ENCODE results near the gene SUPT5H.

Gene SUPT5H

DNA sequence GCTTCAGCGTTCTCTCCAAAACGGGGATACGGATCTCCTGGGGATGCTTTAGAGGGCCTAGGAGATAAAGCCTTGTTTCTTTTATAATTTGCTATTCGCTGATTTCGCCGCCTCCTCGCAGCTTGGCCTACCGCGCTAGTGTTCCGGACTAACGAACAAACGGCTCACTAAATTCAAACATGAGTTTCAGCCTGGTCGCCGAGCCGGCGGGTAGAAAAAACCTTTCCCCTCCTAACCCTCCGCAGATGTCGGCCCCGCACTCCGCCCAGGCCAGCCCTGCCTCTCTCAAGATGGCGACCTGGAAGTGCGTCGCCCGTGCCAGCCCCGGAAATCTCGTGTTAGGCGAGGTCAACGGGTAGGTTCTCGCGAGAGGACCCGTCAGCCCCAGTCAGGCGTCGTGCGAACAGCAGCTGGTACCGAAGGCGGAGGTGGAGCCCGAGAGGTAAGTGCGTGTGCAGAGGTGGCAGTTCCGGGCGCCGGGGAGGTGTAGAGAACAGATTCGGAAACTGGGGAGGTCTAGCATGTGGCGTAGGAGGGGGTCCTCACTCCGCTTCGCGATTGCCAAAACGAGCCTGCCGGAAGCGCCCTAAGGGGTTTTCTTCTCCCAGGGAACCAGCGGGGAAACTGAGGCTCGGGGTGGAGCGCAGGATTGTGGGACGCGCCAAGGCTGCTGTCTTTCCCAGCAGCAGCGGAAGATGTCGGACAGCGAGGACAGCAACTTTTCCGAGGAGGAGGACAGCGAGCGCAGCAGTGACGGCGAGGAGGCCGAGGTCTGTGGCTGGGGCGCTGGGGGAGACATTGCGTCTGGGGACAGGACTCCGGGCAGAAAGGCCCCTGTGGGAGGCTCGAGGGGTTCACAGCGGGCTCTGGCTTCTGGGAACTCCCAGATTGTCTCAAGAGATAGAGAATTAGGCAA is at the start of gene SUPT5H:
SUPT5H (plus strand) TSS at position 387 of the 916 bp plus-strand sequence; CDS start at position 696, 309 bp downstream.
- peak; percentile 97 for DNase-seq

DNA sequence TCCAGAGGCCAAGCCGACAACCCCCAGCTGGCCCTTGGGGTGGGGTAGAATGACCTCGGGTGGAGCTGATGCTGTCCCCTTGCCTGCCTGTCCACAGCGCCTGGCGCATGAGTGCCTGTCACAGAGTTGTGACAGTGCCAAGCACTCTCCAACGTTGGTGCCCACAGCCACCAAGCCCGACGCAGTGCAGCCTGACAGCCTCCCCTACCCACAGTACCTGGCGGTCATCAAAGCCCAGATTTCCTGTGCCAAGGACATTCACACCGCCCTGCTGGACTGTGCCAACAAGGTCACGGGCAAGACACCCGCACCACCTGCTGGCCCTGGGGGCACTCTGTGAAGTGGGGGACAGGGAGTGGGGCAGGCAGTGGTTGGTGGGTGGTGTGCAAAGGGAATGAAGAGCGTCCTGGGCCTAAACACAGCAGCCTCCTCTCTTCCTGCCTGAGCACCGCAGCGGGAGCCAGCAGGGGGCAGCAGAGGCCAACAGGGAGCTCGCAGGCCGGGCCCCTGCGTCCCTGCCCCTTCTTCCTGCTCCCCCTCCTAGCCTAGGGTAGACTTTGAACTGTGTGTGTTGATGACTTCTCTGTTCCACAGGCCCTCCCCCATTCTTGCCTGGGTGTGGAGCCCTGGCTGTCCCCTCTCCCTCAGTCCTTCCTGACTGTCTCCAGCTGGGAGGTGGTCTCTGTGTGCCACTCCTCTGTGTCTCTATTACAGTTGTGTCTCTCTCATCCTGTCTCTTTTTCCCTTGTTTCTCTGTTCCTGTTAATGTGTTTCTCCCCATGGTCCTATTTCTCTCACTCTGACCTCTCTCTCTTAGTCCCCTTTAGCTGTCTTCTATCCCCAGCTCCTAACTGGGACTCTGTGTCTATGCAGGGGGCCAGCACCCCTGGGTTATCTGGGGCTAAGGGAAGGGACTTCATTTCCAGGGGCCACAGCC is 47.8 kb upstream of the SUPT5H start:
- peak; percentile 92 for DNase-seq

DNA sequence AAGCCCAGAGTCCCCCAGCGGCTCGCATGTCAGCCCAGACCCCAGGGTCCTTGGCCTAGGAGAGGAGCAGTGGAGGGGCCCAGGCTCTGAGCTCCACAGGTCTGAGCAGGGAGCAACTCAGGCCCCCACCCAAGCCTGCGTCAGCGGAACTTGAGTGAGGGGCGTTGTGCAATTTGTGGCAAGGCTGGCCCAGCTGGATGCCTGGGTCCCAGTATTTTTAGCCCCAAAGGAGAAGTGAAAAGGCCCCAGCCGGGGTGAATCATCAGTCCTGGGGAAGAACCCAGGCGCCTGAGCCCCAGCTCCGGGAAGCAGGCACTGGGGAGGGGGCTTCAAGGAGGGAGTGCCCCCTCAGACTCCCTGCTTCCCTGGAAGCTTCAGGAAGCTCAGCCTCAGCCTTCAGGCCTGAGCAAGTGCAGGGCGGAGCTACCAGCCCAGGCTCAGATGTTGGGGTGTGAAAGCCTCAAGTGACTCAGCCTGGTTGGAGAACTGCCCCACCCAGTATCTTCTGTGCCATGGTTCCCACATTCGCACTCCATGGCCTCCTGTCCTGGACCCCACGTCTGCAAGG is 47.0 kb upstream of the SUPT5H start:
- no peak for DNase-seq

DNA sequence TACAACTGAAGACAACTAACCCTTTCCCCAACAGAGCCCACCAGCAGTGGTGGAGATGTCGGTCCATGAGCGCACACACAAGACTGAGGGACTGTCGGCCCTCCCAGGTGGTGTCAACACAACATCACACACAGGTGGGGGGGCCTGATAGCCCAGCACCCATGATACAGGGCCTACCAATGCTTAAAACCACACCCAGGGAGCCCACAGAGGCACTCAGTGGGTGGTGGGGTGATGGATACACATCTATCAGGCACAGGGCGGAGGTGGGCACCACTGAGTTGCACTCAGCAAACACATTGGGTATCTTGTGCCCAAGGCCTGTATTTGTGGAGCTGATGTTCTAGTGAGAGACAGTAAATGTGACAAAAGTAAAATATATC is 45.7 kb upstream of the SUPT5H start:
- no peak for DNase-seq

DNA sequence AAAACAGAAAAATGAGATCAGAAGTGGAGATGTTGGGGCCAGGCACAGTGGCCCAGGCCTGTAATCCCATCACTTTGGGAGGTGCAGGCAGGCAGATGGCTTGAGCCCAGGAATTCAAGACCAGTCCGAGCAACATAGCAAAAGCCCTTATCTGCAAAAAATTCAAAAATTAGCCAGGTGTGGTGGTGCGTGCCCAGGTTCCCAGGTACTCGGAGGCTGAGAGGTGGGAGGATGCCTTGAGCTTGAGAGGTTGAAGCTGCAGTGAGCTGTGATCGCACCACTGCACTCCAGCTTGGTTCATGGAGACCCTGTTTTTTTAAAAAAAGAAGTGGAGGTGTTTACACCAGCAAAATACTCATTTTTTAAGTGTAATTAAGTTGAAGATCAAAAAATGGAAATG is 45.3 kb upstream of the SUPT5H start:
- DNase-seq: no peak

DNA sequence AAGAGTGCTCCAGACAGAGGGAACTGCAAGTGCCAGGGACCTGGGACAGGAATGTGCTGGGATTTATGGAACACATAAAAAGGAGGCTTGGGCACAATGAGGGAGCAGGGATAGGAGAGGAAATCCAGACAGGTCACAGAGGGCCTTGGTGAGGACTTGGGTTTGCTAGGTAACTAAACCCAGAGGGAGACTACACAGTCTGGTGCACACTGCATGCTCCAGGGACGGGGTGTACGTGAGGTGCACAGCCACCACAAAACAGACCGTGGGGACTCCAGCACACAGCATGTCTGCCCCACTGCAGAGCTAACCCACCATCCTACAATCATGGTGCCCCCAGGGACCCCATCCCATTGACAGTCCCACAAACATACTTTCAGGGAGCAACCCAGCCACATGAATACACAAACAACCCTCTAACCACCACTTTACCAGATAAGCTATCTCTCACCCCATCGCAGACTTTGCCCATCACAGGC is 44.3 kb upstream of the SUPT5H start:
- DNase-seq: no peak

DNA sequence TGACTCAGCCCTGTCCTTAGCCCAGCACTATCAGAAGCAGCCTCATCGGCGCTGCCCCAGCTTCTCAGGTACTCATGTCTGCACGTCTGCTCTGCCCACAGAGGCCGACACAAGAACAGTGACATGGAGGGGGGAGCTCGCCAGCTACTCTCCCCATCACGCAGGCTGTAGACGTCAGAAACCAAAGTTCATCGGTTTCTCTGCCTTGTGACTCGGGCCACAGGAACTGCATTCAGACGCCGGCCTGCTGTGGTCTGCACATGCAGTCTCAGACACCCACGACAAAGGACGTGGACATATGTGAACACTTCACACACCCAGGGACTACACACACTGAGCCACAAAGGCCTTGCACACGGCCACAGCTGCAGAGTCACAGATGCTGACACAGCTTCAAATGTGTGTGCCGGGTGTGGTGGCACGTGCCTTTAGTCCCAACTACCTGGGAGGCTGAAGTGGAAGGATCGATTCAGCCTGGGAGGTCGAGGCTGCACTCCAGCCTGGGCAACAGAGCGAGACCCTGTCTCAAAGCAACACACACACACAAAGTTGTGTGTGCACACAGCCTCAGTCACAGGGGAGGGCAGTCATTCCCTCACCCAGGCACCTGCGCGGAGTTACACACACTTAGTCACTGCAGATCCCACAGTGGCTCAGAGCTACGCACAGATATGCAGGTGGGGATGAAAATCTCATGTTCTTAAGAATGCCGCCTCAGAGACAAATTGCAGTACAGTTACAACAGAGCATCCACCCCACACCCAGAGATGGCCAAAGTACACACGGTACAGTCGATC is 43.6 kb upstream of the SUPT5H start:
- no peak for DNase-seq

DNA sequence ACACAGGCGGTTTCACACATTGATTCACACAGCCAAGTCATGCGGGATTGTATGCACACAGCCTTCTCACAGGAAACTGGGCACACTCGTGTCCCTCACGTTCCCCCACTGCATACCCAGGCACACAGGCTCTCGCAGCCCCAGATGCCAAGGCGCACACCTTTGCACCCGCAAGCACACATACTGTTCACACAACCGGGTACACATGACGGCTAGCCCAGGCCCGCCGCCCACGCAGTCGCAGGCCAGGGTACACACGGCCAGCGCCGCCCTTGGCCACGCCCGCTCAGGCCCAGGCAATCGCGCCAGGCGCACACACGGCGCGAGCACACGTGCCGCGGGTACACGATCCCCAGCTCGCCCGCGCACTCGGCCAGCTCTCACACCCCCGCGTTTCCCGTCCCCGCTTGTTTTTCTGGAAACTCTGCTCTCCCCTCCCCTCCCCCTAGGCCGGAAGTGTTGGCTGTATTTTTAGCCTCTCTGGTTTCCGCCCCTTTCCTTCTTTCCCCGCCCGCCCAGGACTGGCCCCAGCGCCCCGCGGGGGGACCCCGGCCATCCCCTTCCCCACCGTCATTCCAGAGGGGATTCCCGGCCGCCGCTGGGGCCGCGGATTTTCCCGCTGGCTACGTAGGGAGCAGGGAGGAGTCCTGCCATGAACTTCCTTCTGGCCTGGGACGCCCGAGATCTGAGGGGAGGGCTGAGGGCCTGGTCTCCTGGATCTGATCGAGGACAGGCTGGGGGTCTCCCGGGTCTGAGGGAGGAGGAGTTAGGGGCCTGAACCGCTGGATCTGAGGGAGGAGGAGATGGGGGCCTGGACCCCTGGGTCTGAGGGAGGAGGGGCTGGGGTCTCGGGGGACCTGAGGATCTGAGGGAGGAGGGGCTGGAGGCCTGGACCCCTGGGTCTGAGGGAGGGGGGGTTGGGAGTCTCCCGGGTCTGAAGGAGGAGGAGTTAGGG is 42.8 kb upstream of the SUPT5H start:
- DNase-seq: peak; percentile 93

DNA sequence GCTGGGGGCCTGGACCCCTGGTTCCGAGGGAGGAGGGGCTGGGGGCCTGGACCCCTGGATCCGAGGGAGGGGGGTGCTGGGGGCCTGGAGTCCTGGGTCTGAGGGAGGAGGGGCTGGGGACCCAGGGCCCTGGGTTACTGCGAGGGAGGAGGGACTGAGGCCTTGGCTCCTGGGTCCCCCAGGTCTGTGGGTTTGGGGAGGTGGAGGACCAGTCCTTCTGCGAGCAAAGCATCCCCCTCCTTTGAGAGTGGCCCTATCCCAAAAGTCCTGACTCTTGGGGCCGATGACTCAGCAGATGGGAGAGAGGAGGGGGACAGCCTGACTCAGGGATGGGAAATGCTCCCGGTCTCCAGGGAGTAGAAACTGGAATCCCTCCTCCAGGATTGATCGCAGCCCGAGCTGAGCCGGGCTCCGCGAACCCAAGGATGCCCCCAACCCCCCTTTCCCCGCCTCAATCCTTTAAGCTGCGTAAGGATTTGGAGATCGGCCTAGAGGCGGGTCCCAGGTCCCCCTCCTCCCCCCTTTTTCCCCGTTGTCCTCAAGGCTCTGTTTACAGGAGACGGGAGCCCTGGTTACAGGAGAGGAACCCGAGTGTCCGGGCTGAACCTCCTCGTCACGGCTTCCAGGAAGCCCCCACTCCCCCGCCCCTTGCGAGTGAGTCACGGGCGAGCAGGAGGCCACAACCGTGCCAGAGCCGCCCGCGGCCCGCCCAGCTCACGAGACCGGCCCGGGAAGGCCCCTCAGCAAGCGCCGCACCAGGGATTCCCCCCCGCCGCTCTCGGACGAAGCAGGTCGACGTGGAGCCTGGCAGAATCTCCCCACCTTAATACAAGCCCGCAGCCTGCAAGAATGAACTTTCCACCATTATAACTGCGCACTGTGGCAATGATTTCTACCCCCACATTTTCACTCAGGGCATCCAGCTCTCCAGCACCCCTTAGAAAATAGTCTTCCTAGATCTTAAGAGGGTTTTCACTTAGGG is 41.8 kb upstream of the SUPT5H start:
- DNase-seq: peak; percentile 96

DNA sequence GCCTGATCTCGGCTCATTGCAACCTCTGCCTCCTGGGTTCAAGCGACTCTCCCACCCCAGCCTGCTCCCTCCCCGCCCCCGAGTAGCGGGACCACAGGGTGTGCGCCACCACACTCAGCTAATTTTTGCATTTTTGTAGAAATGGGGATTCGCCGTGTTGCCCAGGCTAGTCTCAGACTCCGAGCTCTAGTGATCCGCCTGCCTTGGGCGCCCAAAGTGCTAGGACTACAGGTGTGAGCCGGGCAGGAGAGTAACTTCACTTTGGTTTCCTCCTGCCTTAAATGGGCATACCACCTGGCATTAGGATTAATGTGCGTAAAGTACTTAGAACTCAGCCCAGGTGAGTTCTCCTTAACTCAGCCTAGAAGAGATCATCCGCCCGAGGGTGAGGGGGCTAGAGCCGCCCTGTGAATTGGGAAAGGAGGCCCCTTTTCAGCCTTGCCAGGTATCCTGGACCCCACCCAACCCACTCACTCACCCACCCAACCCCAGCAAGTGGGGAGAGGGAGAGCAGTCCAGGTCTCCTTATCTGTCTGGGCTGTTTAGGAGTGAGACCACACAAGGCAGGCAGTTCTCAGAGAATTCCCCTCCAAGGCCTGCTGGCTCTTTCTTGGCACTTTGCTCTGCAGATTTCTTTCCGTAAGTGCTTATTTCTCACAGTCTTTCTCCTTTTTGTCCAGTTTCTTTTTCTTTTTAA is 40.0 kb upstream of the SUPT5H start:
- DNase-seq: no peak

DNA sequence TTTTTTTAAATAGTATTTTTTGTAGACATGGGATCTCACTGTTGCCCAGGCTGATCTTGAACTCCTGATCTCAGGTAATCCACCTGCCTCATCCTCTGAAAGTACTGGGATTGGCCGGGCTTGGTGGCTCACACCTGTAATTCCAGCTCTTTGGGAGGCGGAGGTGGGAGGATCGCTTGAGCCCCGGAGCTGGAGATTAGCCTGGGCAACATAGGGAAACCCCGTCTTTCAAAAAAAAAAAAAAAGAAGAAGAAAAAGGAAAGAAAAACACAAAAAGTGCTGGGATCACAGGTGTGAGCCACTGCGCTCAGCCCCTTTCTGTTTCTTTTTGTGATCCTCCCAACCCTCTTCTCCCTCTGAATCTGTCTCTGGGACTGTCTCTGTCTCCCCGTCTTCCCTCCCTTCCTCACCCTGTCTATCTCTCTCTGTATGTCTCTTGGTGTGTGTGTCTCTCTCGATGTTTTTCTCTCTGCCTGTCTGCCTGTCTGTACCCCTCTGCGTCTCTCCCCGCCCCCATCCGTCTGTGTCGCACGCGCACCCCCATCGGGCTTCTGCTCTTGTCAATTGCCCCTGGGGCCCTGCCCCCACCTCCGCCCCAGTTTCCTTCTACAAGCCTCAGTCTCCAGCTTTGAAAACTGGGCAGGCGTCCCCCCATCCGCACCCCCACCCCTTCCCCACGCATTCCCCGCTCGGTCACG is 39.3 kb upstream of the SUPT5H start:
- DNase-seq: no peak

DNA sequence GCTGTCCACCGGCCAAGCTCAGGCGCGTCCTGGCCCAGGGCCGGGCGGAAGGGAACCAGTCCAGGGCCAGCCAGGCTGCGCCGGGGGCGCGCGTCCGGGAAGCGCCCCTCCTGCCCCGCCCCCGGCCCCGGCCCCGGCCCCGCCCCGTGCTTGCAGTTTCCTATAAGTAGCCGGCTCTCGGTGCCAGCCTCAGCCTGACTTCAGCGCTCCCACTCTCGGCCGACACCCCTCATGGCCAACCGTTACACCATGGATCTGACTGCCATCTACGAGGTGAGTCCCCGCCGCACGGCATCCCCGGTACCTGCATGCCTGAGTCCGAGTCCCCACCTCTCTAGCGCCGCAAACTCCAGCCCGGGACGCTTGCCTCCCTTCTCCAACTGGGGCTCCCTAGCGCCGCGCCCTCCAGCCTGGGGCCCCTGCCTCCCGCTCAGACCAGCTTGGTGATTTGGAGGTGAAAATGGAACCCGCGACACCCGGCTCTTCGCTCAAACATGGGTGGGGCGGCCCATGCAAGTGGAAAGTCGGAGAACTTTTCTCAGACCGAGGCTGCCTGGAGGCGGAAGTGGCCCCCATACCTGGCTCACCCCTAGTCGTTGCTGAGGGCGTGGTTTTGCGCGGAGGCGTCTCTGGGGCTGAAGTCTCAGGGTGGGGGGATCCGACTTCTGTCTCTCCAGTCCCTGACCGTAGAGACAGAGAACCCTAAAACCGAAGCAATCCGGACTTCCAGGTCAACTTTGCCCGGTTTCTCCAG is 38.5 kb upstream of the SUPT5H start, which contains the start of gene ZFP36:
ZFP36 (plus strand) TSS at position 192 of the 754 bp plus-strand sequence; CDS start at position 250, 58 bp downstream.
- DNase-seq: peak; percentile 96

DNA sequence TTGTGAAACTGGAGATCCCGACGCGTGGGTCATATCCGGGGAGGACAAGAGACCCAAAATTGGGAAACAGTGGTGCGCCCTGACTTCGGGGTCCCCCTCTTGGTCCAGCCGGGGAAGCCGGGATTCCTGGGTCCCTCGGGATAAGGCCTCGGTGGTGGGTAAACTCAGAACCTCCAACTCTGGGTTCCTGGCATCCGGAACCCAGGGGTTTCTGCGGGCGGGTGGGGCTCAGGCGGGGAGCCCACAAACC is 38.0 kb upstream of the SUPT5H start:
- no peak for DNase-seq

DNA sequence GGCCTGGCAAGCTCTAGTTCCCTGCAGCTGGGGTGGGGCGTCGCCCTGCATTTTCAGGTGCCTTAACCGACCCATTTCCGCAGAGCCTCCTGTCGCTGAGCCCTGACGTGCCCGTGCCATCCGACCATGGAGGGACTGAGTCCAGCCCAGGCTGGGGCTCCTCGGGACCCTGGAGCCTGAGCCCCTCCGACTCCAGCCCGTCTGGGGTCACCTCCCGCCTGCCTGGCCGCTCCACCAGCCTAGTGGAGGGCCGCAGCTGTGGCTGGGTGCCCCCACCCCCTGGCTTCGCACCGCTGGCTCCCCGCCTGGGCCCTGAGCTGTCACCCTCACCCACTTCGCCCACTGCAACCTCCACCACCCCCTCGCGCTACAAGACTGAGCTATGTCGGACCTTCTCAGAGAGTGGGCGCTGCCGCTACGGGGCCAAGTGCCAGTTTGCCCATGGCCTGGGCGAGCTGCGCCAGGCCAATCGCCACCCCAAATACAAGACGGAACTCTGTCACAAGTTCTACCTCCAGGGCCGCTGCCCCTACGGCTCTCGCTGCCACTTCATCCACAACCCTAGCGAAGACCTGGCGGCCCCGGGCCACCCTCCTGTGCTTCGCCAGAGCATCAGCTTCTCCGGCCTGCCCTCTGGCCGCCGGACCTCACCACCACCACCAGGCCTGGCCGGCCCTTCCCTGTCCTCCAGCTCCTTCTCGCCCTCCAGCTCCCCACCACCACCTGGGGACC is 37.6 kb upstream of the SUPT5H start:
- peak; percentile 57 for DNase-seq

DNA sequence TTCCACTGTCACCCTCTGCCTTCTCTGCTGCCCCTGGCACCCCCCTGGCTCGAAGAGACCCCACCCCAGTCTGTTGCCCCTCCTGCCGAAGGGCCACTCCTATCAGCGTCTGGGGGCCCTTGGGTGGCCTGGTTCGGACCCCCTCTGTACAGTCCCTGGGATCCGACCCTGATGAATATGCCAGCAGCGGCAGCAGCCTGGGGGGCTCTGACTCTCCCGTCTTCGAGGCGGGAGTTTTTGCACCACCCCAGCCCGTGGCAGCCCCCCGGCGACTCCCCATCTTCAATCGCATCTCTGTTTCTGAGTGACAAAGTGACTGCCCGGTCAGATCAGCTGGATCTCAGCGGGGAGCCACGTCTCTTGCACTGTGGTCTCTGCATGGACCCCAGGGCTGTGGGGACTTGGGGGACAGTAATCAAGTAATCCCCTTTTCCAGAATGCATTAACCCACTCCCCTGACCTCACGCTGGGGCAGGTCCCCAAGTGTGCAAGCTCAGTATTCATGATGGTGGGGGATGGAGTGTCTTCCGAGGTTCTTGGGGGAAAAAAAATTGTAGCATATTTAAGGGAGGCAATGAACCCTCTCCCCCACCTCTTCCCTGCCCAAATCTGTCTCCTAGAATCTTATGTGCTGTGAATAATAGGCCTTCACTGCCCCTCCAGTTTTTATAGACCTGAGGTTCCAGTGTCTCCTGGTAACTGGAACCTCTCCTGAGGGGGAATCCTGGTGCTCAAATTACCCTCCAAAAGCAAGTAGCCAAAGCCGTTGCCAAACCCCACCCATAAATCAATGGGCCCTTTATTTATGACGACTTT is 36.8 kb upstream of the SUPT5H start:
- DNase-seq: no peak

Measured in right forelimb (tissue), 1 donor.